HepG2 (cell line): ENCODE data around the gene PCYT2. TPM values are rescaled to one million over a fixed set of nuclear protein-coding genes. Genes with fewer than 3 reads are reported as not detected.

Experiments used
- ASH2L ChIP-seq: fragments of 300-600, 200-600 bp; sonication (generic); IDR thresholded peaks from 2 replicates; pipeline ENCODE4 v1.7.0; 2017; ENCODE audit warnings: low read depth, mild to moderate bottlenecking, moderate library complexity, mixed read lengths, low read length; ENCODE audit not compliant: insufficient read length
- ATF2 ChIP-seq: sonication (generic); formaldehyde crosslinking; IDR thresholded peaks from 2 replicates; pipeline ENCODE4 v1.4.0; 2020; ENCODE audit warnings: missing genetic modification reagents
- FOXP4 ChIP-seq: sonication (generic); formaldehyde crosslinking; IDR thresholded peaks from 2 replicates; pipeline ENCODE4 v1.4.0; 2020; ENCODE audit warnings: missing genetic modification reagents
- MEIS2 ChIP-seq: sonication (generic); formaldehyde crosslinking; IDR thresholded peaks from 2 replicates; pipeline ENCODE4 v1.9.0; 2021; ENCODE audit warnings: mild to moderate bottlenecking, missing genetic modification reagents
- PHF8 ChIP-seq: sonication (generic); formaldehyde crosslinking; IDR thresholded peaks from 2 replicates; pipeline ENCODE4 v1.5.0; 2020; ENCODE audit warnings: missing genetic modification reagents
- PRDM10 ChIP-seq: sonication (generic); formaldehyde crosslinking; IDR thresholded peaks from 2 replicates; pipeline ENCODE4 v1.4.0; 2020; ENCODE audit warnings: low read depth, missing genetic modification reagents
- RELA ChIP-seq: sonication (generic); formaldehyde crosslinking; IDR thresholded peaks from 2 replicates; pipeline ENCODE4 v1.4.0; 2020; ENCODE audit warnings: missing genetic modification reagents
- SAP130 ChIP-seq: IDR thresholded peaks from 2 replicates; pipeline ENCODE4 v1.6.1; 2016; ENCODE audit warnings: low read depth
- THRA ChIP-seq: sonication (generic); formaldehyde crosslinking; IDR thresholded peaks from 2 replicates; pipeline ENCODE4 v1.4.0; 2020; ENCODE audit warnings: missing genetic modification reagents, borderline replicate concordance
- ZFP37 ChIP-seq: sonication (generic); formaldehyde crosslinking; IDR thresholded peaks from 2 replicates; pipeline ENCODE4 v1.4.0; 2020; ENCODE audit warnings: missing genetic modification reagents, borderline replicate concordance
- ZHX2 ChIP-seq, 2 experiments: sonication (generic) in 1 of 2; formaldehyde crosslinking in 1 of 2; IDR thresholded peaks; 2 replicates each; pipeline versions ENCODE4 v1.6.1 to v1.9.0; 2014 to 2022; ENCODE audit warnings: antibody characterized with exemption in 1 of 2, borderline replicate concordance in 1 of 2, inconsistent platforms in 1 of 2, low read depth in 1 of 2, missing genetic modification reagents in 1 of 2
- ZNF451 ChIP-seq: sonication (generic); formaldehyde crosslinking; IDR thresholded peaks from 2 replicates; pipeline ENCODE4 v1.5.0; 2020; ENCODE audit warnings: mild to moderate bottlenecking, missing genetic modification reagents
- polyA plus RNA-seq, 8 experiments: library from polyadenylated mRNA; depleted of rRNA in 3 of 8; stranded (reverse) in 7 of 8; unstranded in 1 of 8; fragments of >200 nt; fragmentation: Illumina TruSeq in 4 of 8; extraction: Trizol in 4 of 8; gene quantifications; 2 replicates each; pipeline versions ENCODE4 v1.2.1 to v1.2.3, GENCODE V29; 2011 to 2016; ENCODE audit warnings: low read depth in 4 of 8, missing spikeins in 1 of 8, mixed read lengths in 1 of 8; ENCODE audit not compliant: insufficient read depth in 1 of 8
- total RNA-seq, 5 experiments: library from RNA; depleted of rRNA; stranded (reverse); fragments of >200 nt; fragmentation: Illumina TruSeq; extraction: Trizol; gene quantifications; 2 replicates each; pipeline ENCODE4 v1.2.3, GENCODE V29; 2016; ENCODE audit warnings: low read depth in 1 of 5

The PCYT2 gene
- total and polyA plus RNA-seq, 2 of the 13 experiments (the other 11 are each of a cell fraction or from before 2014, with no cell fraction given) = 147 to 297 TPM

- no peak for TF ChIP-seq ZHX2 (IDR thresholded peaks at IDR 0.05; ENCODE audit: low read depth)
- no peak for TF ChIP-seq ZHX2 (CRISPR knock-in tag; IDR thresholded peaks at IDR 0.05; ENCODE audit: borderline replicate concordance)
- TF ChIP-seq ASH2L = peak; percentile 40
- peak; percentile 63; the same call in 1 of the 2 replicates for TF ChIP-seq RELA (CRISPR knock-in tag)
- TF ChIP-seq THRA (CRISPR knock-in tag) = peak; percentile 40; the same call in 1 of the 2 replicates
- TF ChIP-seq ZNF451 (CRISPR knock-in tag) = no peak
- peak; percentile 42; the same call in 1 of the 2 replicates for TF ChIP-seq PHF8 (CRISPR knock-in tag)
- TF ChIP-seq ZFP37 (CRISPR knock-in tag) = no peak
- TF ChIP-seq MEIS2 = 0 out of 2 replicates have a peak, but pooled peaks have one; percentile 40
- TF ChIP-seq ATF2 (CRISPR knock-in tag) = 0 out of 2 replicates have a peak, but pooled peaks have one; percentile 24
- TF ChIP-seq PRDM10 = no peak
- peak; percentile 93 for TF ChIP-seq SAP130 (CRISPR knock-in tag)
- TF ChIP-seq FOXP4 = no peak
Measured at GRCh38 chr17:81917565-81918332, 6.5 kb upstream of the PCYT2 start, which contains the start of gene SIRT7 (continued).
